HG02870 (cell line): ENCODE data around the gene PREX1.
A peak's percentile ranks its signal among the peaks of the same experiment; 100 is the strongest.
"Not testable (repeated sequence)": the region's sequence is repeated elsewhere in the genome, so short reads cannot be mapped to it uniquely, and the experiment has no call there.

ENCODE experiments used
- ATAC-seq: cut with Tn5 transposase; IDR thresholded peaks from one replicate; pipeline ENCODE4 v1.9.1; 2021; ENCODE audit warnings: mild to moderate bottlenecking, moderate library complexity; ENCODE audit not compliant: unreplicated experiment

PREX1 gene, protein sequence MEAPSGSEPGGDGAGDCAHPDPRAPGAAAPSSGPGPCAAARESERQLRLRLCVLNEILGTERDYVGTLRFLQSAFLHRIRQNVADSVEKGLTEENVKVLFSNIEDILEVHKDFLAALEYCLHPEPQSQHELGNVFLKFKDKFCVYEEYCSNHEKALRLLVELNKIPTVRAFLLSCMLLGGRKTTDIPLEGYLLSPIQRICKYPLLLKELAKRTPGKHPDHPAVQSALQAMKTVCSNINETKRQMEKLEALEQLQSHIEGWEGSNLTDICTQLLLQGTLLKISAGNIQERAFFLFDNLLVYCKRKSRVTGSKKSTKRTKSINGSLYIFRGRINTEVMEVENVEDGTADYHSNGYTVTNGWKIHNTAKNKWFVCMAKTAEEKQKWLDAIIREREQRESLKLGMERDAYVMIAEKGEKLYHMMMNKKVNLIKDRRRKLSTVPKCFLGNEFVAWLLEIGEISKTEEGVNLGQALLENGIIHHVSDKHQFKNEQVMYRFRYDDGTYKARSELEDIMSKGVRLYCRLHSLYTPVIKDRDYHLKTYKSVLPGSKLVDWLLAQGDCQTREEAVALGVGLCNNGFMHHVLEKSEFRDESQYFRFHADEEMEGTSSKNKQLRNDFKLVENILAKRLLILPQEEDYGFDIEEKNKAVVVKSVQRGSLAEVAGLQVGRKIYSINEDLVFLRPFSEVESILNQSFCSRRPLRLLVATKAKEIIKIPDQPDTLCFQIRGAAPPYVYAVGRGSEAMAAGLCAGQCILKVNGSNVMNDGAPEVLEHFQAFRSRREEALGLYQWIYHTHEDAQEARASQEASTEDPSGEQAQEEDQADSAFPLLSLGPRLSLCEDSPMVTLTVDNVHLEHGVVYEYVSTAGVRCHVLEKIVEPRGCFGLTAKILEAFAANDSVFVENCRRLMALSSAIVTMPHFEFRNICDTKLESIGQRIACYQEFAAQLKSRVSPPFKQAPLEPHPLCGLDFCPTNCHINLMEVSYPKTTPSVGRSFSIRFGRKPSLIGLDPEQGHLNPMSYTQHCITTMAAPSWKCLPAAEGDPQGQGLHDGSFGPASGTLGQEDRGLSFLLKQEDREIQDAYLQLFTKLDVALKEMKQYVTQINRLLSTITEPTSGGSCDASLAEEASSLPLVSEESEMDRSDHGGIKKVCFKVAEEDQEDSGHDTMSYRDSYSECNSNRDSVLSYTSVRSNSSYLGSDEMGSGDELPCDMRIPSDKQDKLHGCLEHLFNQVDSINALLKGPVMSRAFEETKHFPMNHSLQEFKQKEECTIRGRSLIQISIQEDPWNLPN (N-terminal part only)

DNA sequence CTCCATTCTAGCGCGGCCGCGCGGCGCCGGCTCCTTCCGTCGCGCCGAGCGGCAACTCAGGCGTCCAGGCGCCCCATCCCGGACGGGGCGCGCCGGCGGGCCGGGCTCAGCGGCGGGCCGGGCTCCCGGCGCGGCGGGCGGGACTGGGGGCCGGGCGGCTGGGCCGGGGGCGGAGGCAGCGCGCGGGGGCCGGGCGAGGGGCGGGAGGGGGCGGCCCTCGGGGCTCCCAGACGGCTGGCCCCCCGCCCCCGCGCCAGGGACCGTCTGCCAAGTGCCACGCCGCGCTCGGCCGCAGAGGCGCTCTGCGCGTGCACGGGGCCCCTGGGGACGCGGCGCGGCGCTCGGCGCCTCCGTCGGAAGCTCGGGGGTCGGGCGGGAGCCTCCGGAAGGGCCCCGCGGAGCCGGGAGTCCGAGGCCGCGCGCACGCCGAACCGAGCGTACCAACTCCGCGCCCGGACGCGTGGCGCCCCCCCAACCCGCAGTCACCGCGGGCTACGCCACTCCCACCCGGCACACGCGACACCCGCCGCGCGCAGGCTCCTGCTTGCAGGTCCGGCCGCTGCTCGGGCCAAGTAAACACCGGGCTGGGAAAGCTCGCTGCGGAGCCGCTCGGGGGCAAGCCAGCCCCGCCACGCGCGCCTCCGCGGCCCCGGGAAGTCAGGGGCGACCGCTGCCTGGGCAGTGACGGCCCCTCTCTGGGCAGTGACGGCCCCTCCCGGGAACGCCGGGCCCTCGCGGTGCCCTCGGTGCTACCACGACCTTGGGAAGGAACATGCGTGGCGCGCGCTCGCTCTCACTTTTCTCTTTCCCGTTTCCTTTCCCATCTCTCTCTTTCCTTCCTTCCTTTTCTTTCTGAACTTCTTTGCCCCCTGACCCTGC, at the start of gene PREX1:
Gene PREX1, minus strand, starts transcription at position 145 of the 879 bp plus-strand sequence. Its CDS starts 139 bp downstream, at position 6.
- ATAC-seq: peak; percentile 38

DNA sequence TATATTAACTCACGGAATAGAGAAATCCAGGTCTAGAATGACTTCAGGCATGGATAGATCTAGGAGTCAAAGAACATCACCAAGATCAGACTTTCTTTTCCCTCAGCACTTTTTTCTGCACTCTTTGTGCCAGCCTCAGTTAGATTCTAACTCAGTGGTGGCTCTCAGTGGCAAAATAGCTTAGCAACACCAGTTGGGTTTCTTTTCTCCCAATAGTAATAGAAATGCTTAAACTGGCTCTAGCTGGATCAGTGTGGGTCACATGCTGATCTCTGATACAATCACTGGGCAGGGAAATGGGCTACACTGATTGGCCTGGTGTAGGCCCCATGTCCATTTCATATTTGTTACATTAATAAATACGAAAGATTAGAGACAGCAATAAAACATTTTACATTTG, 49.5 kb upstream of the PREX1 start:
- ATAC-seq: no peak

DNA sequence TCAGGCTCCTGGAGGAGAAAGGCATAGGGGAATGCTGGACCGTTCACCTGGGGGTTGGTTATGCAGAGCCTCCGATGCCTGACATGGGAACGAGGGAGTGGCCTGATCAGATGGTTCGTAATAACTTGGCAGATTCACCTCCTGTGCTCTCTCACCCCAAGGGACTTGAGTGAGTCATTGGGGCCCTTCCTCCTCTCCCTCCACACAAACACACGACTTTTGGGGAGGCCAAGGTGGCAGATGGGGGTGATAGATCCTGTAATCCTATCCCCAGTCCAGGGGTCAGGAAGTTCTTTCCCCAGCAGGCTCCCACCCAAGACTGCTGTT, 48.1 kb upstream of the PREX1 start:
- no peak for ATAC-seq

DNA sequence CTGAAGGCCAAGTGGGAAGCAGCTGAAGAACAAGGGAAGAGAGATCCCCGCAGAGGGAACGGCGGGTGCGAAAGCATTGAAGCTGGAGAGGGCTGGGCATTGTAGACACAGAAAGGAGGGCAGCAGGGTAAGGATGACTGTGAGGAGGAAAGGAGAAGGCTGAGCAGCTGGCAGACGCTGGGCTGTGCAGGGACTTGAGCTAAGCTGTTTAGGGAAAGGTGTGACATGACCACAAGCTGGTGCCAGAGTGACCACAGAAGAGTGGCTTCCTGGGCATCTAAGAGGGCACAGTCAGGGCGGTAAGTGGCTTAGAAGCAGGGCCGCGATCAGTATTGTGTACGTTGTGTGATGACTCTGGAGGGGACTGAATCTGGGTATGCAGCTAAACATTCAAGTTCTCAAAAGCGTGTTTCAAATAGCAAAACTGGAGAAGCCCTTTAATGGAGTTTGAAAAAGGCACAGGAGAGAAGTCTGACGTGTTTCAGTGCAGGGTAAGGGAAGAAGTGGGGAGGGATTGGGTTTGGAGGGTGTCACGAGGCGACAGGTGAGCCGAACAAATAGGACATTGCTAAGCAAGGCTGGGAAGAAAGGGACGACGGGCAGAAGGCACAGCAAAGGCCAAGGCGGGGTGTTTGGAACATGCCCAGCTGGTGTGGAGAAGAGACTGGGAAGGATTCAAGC, 47.6 kb upstream of the PREX1 start:
- ATAC-seq: no peak

DNA sequence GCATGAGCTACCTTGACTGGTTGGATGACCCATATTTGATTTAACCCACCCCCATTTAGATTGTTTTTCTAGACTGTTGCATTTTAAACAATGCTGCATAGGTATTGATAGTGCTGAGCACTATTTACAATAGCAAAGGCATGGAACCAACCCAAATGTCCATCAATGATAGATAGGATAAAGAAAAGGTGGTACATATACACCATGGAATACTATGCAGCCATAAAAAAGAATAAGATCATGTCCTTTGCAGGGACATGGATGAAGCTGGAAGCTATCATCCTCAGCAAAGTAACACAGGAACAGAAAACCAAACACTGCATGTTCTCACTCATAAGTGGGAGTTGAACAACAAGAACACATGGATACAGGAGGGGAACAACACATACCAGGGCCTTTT, 41.6 kb upstream of the PREX1 start:
- not testable (repeated sequence) for ATAC-seq

DNA sequence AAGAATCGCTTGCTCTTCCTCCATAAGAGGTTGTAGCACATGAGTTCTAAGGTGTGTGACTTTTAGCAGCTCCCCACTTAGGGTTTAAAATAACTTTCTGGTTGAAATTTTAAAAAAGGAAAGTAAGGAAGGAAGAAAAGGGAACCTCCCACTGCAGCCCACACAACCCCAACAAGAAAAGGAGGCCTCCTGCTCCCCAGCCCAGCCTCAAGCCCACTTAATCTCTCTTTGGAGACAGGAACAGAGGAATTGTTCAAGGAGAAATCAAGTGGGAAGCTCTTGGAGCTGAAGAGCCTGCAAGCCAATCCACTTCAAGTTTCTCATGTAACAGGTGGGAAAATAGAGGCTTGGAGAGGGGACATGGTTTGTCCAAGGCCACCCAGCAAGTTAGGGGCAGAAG, 39.1 kb upstream of the PREX1 start:
- no peak for ATAC-seq

DNA sequence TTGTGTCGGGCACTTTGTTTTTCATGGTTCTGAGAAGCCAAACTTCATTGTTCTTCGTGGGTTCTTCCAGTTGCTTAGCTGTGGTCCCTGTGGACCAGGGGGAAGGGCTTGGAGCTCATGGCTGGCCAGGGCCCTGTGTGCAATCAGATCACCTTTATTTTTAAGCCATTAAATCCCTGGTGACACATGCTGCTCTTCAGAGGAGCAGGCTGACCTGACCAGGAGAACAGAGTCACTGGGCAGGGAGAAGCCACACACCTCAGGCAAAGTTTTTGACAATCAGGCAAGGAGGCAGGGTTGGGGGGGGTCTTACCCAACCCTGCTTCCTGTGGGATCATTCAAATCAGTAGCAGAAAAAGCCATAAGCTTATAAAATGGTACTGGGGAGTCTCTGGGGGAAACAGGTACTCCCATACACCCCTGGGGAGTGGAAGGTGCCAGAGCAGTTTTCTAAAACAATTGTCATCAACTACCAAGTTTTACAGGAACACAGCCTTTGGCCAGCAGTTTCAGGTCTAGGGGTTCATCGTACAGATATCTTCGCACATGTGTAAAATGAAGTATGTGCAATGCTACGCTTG, 37.0 kb upstream of the PREX1 start:
- ATAC-seq: no peak

DNA sequence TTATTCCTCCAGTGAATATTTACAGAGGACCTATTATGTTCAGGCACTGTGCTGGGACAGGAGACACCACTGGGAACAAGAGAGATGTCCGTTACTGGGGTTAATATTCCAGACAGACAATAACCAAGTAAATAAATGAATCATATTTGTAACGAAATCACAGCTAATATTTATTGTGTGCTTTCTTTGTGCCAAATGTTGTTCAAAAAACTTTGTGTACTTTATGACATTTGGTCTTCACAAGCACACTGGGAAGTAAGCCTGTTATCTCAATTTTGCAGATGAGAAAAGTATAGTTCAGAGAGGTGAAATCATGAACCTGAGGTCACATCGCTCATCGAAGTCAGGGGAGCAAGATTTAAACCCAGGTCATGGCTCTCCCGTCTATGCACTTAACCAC, 36.5 kb upstream of the PREX1 start:
- no peak for ATAC-seq

DNA sequence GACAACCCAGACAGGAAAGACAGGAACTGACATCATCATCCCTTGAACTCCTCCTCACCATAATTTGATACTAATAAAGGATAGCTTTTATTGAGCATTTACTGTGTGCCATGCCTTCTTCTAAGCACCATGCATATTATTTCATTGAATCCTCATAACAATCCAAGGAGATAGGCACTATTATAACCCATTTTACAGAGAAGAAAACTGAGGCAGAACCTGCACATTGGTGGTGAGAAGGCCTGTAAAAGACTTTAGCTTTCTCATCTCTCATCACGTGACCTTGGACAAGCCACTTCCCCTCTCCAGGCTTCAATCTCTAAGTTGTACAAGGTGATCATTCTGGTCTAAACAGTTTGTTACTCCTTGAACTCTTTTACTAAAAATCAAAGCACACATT, 34.5 kb upstream of the PREX1 start:
- ATAC-seq: no peak

DNA sequence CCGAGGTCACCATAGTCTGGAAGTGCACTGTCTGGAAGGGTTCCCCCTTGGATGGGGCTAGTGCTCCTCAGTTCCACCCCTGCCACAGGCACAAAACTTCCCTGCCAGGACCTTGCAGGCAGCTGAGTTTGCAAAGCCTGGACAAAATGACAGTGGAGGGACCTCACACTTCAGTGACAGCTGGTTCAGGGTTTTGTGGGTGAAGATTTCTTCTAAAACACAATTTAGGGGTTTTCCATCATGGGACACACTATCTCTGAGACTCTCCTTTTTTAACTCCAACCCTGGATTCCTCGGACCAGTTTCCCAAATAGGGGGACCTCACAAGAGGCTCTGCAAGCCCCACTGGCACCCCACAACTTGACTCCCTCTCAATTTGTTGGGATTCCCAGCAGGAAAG, 33.6 kb upstream of the PREX1 start:
- no peak for ATAC-seq

DNA sequence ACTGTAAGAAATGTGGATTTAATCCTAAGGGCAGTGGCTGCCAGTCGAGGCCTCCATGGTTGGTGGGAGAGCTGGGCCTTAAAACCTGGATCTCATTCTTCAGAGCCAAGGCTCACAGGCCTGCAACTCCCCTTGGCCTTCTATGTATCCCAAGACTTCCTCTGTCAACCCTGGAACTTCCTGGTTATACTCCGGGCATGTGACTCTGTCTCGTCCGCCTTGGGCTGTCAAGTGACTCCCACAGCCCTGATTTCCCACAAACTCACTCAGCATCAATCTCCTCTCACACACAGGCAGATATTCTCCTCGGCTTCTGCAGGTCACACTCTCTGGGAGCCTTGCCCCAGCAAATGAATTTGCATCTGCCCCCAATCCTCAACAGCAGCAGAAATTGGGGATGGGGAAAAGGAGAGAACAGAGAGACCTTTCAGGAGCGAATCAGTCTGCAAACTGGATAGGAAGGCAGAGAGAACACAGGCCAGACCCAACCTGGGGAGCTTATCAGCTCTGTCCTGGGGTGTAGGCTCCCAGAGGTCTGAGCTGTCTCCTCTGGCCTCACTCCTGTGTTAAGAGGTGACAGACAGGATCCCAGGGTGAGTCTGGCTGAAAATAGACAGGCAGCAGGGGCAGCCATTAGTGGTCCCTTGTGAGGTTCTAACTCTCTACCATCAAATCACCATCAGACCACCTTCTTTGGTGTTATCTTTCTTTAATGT, 30.4 kb upstream of the PREX1 start:
- ATAC-seq: no peak

DNA sequence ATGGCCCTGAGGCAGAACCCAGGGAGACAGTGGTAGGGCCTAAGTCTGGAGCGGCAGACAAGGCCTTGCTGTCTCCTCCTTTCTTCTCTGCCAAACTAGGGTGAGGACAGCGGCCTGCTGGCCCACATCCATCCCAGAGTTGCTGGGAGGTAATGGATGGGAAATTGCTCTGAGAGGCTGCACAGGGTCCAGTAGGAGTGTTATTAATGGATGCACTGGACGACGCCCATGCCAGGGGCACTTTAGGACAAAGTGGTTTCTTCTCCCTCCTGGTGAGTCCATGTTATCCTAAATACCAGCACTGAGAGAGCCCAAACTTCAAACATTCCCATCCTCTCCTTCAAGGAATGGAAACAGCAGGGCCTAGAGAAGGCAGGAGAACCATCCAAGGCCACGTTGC, 28.3 kb upstream of the PREX1 start:
- no peak for ATAC-seq

DNA sequence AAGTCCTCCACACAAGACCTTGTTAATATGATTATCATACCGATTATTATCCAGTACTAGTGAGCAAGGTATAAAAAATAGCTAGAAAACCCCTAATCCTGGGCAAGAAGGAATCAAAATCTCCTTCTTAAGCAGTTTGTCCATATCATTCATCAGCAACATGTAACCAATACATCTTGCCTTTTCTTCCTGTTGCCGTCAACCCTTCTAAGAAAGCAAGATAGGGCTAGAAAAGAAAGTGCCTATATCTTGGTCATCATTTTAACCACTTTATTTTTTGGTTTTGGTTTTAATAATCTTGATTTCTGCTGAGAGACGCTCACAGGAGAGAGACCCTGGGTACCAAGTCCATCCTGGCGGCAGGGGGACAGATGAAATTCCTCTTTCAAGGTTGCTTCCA, 27.2 kb upstream of the PREX1 start:
- ATAC-seq: no peak

DNA sequence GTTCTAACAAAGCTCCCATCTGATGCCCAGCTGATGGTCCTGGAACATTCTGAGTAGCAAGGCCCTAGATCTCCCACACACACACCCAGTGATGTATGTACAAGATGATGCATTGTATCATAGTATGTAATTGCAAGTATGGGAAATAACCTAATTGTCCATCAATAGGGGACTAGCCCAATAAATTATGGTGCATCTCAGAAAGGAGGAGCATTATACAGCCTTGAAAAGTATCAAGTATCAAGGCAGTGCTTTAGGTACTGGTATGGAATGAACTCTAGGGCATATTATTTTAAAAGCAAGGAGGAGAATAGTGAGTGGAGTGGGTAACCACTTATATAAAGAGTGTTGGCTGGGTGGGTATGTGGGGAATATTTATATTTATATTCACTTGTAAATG, 24.8 kb upstream of the PREX1 start:
- no peak for ATAC-seq

DNA sequence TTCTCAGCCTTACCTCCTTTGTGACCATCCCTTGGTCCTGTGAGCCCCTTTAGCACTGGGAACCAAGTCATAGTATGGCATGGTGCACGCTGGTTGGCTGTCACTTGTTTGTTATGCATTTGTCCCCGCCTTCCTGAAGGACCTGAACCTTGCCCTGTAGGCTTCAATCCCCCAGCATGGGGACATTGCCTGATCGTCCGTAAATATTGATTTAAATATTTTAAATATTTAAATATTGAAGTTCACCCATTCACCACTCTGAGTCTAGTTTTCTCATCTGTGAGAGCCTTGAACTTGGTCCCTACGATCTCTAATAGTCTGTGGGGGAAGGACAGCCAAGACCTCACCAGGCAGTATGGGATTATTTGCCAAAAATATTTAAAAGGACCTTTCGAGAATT, 23.8 kb upstream of the PREX1 start:
- no peak for ATAC-seq

DNA sequence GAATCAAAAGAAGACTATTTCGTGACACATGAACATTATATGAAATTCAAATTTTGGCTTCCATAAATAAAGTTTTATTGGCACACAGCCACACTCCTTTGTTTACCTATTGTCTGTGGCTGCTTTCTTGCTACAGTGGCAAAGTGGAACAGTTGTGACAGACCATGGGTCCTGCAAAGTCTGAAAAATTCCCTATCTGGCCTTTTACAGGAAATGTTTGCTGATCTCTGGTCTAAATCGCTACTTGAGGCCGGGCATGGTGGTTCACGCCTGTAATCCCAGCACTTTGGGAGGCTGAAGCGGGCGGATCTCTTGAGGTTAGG, 23.1 kb upstream of the PREX1 start:
- ATAC-seq: no peak

DNA sequence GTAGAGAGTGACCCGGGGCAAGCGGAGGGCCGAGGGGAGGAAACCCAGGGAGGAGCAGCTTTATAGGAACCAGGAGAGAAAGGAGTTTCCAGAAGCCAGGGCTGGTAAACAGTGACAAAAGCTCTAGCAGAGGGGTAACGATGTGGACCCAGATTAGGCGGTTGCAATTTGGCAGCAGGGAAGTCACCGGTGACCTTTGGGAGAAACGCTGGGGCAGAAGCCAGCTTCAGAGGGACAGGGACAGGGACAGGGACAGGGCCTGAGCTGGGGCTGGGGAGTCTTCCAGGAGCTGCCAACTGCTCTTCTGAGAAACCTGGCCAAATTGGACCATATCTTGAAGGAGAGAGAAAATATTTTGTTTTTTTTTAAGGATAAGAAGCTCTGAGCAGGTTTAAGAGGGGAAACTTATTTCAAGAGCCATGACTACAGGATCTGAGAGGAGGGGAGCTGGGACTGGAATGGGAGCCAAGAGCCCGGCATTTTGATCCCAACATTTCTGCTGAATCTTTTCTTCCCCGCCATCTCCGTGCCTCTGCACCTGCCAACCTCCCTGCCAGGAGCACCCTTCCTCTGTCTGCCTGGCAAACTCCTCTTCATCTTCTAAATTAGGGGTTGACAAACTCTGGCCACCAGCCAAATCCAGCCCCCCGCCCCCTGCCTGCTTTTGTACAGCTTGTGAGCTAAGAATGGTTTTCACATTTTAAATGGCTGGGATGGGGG, 22.6 kb upstream of the PREX1 start:
- no peak for ATAC-seq

DNA sequence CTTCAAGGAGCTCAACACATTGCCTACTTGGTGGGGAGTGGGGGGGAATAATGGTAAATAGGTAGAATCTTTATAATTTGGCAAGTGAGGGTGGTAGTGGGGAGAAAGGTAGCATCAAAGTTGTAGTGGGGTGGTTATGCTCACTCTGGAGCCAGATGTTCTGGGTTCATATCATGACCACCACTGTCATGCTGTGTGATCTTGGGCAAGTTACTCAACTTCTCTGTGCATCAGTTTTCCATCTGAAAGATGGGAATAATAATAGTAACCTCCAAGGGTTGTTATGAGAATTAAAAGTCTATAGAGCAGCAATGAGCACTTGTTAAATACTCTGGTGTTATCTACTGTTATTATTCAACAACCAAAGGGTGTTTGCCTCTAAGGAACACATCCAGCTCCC, 22.0 kb upstream of the PREX1 start:
- no peak for ATAC-seq
